Gastroesophageal sphincter (tissue), 4 donors: ENCODE results near the gene PITPNM2. TPM values are rescaled to one million over a fixed set of nuclear protein-coding genes. Genes with fewer than 3 reads are reported as not detected.

Experiments
- ATAC-seq: fragments of 150-250 bp; one replicate; pipeline ENCODE4 v1.9.1; 2016; ENCODE audit warnings: mild to moderate bottlenecking, moderate library complexity
- H3K27ac ChIP-seq, 4 donors: fragments of 200-600 bp; sonication (generic) in 3 of 4; 1 replicate in 3 of 4; 2 replicates in 1 of 4; pipeline ENCODE4 v1.5.1; 2016 to 2019
- H3K27me3 ChIP-seq: fragments of 200-600 bp; sonication (generic); one replicate; pipeline ENCODE4 v1.5.1; 2019
- H3K36me3 ChIP-seq, 2 donors: fragments of 200-600 bp; sonication (generic); one replicate each; pipeline ENCODE4 v1.5.1; 2019; ENCODE audit warnings: control low read depth in 1 of 2
- H3K4me1 ChIP-seq, 3 donors: fragments of 200-600 bp; sonication (generic); 1 replicate in 2 of 3; 2 replicates in 1 of 3; pipeline ENCODE4 v1.5.1; 2016 to 2019; ENCODE audit warnings: control low read depth in 2 of 3
- H3K4me3 ChIP-seq, 2 donors: fragments of 200-600 bp; sonication (generic); one replicate each; pipeline ENCODE4 v1.5.1; 2019; ENCODE audit warnings: mild to moderate bottlenecking in 1 of 2, moderate library complexity in 1 of 2
- H3K9me3 ChIP-seq, 3 donors: fragments of 200-600 bp; sonication (generic); one replicate each; pipeline ENCODE4 v1.5.1; 2017 to 2019; ENCODE audit warnings: control low read depth in 2 of 3
- EP300 ChIP-seq: sonication (generic); formaldehyde crosslinking; IDR thresholded peaks from one replicate; pipeline ENCODE4 v1.6.1; 2017; ENCODE audit warnings: antibody characterized with exemption, mild to moderate bottlenecking
- POLR2A ChIP-seq, 2 donors: fragments of 450-650 bp; IDR thresholded peaks; one replicate each; pipeline ENCODE4 v1.6.1; 2017; ENCODE audit warnings: antibody characterized with exemption in 2 of 2, mild to moderate bottlenecking in 2 of 2, moderate library complexity in 1 of 2
- POLR2AphosphoS5 ChIP-seq: sonication (generic); formaldehyde crosslinking; IDR thresholded peaks from one replicate; pipeline ENCODE4 v1.6.1; 2017; ENCODE audit warnings: antibody characterized with exemption
- WGBS, 2 donors: methylation state at CpG; one replicate each; pipeline ENCODE4 v1.1.5; 2018; ENCODE audit warnings: low coverage in 1 of 2; 5-methylcytosine and 5-hydroxymethylcytosine counted together
- total RNA-seq, 4 donors: library from RNA; depleted of rRNA; stranded (reverse); fragments of >200 nt; gene quantifications; one replicate each; pipeline ENCODE4 v1.1.0, GENCODE V29; 2016
- TF ChIP-seq, protein P1 (sequence below), 4 experiments: fragments of 200-600 bp in 2 of 4; fragments of 450-650 bp in 2 of 4; sonication (generic) in 1 of 4; IDR thresholded peaks; one replicate each; pipeline ENCODE4 v1.5.1; 2017 to 2019; ENCODE audit warnings: antibody characterized with exemption in 4 of 4, mild to moderate bottlenecking in 2 of 4, moderate library complexity in 2 of 4

The PITPNM2 gene
- total RNA-seq, 4 donors from 2014 or later = 9.9 to 20.4 (median 16.4) TPM

DNA sequence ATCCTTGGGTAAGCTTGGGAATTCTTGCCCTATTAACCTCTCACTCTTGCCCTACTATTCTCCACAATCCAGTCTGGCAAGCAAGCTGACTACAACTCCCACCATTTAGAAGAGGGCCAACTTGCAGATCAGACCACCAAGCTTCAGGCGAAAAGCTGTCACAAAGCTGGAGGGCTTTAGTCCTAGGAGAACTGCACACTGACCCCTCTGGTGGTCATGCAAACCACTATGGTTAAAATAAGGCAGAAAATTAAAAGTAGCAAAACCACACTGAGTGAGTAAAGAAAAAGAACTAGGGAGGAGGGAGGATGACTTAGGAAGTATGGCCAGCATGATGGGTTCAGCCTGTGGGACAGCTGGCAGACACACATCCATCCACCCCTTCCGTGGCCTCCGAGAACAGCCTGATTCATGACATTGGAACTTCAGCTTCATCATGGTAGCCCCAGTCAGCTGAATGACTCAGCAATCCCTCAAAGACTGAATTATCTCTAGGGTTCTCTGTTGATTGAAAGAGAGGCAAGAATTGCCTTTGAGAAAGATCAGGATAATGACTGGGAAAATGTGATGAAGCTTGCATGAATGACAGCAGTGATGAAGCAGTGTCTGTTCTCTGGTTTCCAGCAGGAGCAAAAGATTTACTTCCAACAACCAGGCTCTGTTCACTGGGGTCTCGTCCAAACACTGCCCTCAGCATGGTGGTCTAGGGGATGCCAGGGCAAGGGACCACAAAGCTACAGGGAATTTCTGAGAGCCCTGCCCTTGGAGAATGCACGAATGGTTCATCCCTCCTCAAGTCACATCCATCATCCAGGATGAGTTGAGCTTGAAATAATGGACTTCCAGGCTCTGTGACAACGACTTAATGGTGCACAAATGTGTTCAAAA lies 24.4 kb downstream of the PITPNM2 start:
- 28 to 44% methylated on average over 2 to 5 of the region's 6 CpGs for WGBS, 2 donors
- peaks cover 6 to 61% (median 13%) of the 10 kb centered on the region in 3 donors for H3K4me1 ChIP-seq
- H3K27ac ChIP-seq = peak overlapping the region in 3 of 4 donors; percentile 50 to 68 (median 61)
- no peaks in the 10 kb centered on the region for H3K27me3 ChIP-seq
- no peak overlapping the region for H3K4me3 ChIP-seq
- no peaks in the 10 kb centered on the region for H3K9me3 ChIP-seq
- ATAC-seq = peak; percentile 87
- no peaks in the 10 kb centered on the region for H3K36me3 ChIP-seq
- TF ChIP-seq POLR2AphosphoS5 (peak; percentile 78), POLR2A (IDR thresholded peaks at IDR 0.05) (no peak)

DNA sequence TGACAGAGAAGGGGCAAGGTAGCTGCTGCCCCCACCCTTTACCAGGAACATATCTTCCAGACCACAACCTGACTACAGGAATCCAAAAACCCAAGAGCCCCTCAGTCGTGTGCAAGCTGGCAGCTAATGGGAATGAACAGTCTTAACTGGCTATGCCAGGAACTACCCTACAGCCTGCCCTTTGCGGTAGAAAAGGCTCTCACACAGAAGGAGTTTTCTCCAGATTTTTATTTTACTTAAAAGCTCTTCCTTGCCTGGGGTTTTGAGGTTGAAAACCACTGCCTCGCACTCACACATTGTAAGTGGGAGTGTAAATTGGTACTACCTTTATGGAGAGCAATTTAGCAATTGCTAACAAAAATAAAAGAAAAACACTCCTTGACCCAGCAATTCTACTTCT lies 28.3 kb downstream of the PITPNM2 start:
- no peak for TF ChIP-seq POLR2AphosphoS5
- no peak for TF ChIP-seq POLR2A (IDR thresholded peaks at IDR 0.05)
- TF ChIP-seq, protein P1, sequence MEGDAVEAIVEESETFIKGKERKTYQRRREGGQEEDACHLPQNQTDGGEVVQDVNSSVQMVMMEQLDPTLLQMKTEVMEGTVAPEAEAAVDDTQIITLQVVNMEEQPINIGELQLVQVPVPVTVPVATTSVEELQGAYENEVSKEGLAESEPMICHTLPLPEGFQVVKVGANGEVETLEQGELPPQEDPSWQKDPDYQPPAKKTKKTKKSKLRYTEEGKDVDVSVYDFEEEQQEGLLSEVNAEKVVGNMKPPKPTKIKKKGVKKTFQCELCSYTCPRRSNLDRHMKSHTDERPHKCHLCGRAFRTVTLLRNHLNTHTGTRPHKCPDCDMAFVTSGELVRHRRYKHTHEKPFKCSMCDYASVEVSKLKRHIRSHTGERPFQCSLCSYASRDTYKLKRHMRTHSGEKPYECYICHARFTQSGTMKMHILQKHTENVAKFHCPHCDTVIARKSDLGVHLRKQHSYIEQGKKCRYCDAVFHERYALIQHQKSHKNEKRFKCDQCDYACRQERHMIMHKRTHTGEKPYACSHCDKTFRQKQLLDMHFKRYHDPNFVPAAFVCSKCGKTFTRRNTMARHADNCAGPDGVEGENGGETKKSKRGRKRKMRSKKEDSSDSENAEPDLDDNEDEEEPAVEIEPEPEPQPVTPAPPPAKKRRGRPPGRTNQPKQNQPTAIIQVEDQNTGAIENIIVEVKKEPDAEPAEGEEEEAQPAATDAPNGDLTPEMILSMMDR (IDR thresholded peaks at IDR 0.05) = no peak
- TF ChIP-seq EP300 = no peak
- Histone ChIP-seq H3K36me3 (no peaks in the 10 kb centered on the region), H3K4me1 (peaks cover 6 to 77% (median 15%) of the 10 kb centered on the region in 3 donors), H3K4me3 (no peak overlapping the region), H3K27ac (no peak overlapping the region), H3K9me3 (no peaks in the 10 kb centered on the region), H3K27me3 (no peaks in the 10 kb centered on the region)
- no peak for ATAC-seq
- WGBS, 2 donors = 67 to 100% methylated on average over 2 to 3 of the region's 3 CpGs

DNA sequence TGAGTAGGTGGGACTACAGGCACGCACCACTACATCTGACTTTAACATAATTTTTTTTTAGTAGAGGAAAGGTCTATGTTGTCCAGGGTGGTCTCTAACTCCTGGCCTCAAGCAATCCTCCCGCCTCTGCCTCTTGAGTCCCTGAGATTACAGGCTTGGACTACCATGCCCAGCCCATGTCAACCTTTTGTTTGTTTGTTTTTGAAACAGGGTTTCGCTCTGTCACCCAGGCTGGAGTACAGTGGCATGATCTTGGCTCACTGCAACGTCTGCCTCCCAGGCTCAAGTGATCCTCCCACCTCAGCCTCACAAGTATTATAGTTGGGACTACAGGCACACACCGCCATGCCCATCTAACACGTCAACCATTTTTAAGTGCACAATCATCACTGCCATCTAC lies 29.2 kb downstream of the PITPNM2 start:
- Histone ChIP-seq H3K36me3 (no peaks in the 10 kb centered on the region), H3K27me3 (no peaks in the 10 kb centered on the region), H3K4me3 (no peak overlapping the region), H3K9me3 (no peaks in the 10 kb centered on the region), H3K4me1 (peaks cover 4 to 77% (median 11%) of the 10 kb centered on the region in 3 donors), H3K27ac (no peak overlapping the region)
- ATAC-seq = no peak
- TF ChIP-seq, protein P1 (IDR thresholded peaks at IDR 0.05) = no peak
- TF ChIP-seq POLR2AphosphoS5 (no peak), EP300 (no peak), POLR2A (IDR thresholded peaks at IDR 0.05) (no peak)
- WGBS, 2 donors = 89 to 92% methylated on average over 5 to 6 of the region's 6 CpGs

DNA sequence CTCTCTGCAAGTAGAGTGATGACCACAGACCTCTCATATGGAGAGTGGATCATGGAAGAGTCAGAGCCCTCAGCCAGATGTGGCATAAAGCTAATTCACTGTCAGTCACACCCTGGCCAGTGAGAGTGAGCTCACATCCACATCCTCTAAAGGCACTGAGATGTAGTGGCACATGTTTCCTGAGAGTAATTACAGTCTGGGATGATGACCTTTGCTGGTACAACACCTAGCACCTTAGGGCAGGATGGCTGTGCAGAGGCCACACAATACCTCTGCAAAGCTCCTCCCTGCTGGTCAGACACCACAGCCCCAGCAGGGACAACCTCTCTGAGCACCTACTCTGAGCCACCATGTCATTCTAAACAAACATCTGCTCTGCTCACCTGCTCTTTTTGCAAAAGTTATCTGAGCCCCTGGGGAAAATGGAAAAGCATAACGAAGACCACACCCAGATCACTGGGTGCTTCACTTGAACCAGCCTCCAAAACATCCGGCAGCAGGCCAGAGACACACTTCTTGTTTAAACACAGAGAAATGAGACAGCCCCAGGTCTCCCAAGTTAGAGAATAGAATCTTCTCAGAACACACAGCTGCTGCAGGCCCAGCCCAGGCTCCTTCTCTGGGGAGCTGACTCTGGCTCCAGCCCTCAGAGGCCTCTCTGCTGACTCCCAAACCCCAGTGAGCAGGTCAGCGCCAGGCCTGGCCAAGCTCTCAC lies 30.3 kb downstream of the PITPNM2 start:
- Histone ChIP-seq H3K9me3 (no peaks in the 10 kb centered on the region), H3K36me3 (no peaks in the 10 kb centered on the region), H3K27ac (peak overlapping the region in 2 of 4 donors; percentile 49 to 53), H3K4me1 (peaks cover 0 to 78% (median 14%) of the 10 kb centered on the region in 3 donors), H3K4me3 (no peak overlapping the region), H3K27me3 (no peaks in the 10 kb centered on the region)
- TF ChIP-seq POLR2A (IDR thresholded peaks at IDR 0.05) (no peak), POLR2AphosphoS5 (no peak), EP300 (no peak)
- TF ChIP-seq, protein P1 (IDR thresholded peaks at IDR 0.05) = no peak
- no peak for ATAC-seq
- 60% methylated on average over 1 of the region's 3 CpGs; no CpG with 5 or more reads in 1 of the 2 donors for WGBS, 2 donors

DNA sequence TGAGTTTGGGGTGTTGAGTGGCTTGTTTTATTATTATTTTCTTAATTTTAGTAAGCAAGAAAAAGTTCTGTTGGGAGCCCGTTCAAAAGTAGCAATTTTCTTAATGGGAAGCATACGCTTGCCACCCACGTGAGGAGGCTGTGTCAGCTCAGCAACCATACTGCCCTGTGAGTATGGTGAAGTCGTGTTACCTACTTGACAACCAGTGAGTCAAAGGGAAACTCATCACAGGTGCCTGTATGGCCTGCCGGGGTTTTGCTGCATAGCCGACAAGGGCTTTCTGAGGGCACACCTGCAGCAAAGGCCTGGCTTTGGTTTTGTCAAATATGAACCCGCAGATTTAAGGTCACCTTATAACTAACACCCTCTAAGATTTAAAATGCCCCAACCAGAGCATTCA lies 31.1 kb downstream of the PITPNM2 start:
- no peak overlapping the region for H3K27ac ChIP-seq
- ATAC-seq = no peak
- no peaks in the 10 kb centered on the region for H3K27me3 ChIP-seq
- TF ChIP-seq, protein P1 (IDR thresholded peaks at IDR 0.05) = no peak
- TF ChIP-seq POLR2AphosphoS5 (no peak), POLR2A (IDR thresholded peaks at IDR 0.05) (no peak), EP300 (no peak)
- no peak overlapping the region for H3K4me3 ChIP-seq
- 85 to 96% methylated on average over 3 to 4 of the region's 7 CpGs for WGBS, 2 donors
- no peaks in the 10 kb centered on the region for H3K36me3 ChIP-seq
- peaks cover 3 to 86% (median 21%) of the 10 kb centered on the region in 3 donors for H3K4me1 ChIP-seq
- no peaks in the 10 kb centered on the region for H3K9me3 ChIP-seq
